Stimulated activated CD8-positive, alpha-beta memory T cell treated with anti-CD3 and anti-CD28 coated beads, Interleukin-12 subunit alpha, Interleukin-12 subunit beta, amount 100 ng/mL, for 1 hour (primary cell): ENCODE data around the gene ALDH3B1.

Source experiments
- DNase-seq: peaks from one replicate; pipeline ENCODE4 v3.0.0-alpha.2; 2020; ENCODE audit warnings: low read depth

The ALDH3B1 gene

DNA sequence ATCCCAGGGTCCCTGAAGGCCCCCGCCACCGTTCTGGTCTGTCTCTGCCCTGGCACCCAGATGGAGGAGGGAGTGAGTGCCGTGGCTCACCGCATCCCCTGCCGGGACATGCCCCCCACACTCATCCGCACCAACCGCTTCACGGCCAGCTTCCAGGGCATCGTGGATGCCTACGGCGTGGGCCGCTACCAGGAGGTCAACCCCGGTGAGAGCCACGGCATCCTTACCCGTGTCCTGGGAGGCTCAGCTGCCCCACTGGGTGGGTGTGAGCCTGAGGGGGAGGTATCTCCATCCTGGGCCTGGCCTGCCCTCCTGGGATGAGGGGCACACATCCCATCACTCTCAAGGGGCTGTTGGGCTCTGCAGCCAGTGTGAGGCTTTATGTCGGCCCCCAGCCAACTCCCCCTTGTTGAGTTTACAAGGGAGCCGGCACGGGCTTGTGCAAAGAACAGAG lies 34.8 kb downstream of the ALDH3B1 start:
- DNase-seq = no peak

DNA sequence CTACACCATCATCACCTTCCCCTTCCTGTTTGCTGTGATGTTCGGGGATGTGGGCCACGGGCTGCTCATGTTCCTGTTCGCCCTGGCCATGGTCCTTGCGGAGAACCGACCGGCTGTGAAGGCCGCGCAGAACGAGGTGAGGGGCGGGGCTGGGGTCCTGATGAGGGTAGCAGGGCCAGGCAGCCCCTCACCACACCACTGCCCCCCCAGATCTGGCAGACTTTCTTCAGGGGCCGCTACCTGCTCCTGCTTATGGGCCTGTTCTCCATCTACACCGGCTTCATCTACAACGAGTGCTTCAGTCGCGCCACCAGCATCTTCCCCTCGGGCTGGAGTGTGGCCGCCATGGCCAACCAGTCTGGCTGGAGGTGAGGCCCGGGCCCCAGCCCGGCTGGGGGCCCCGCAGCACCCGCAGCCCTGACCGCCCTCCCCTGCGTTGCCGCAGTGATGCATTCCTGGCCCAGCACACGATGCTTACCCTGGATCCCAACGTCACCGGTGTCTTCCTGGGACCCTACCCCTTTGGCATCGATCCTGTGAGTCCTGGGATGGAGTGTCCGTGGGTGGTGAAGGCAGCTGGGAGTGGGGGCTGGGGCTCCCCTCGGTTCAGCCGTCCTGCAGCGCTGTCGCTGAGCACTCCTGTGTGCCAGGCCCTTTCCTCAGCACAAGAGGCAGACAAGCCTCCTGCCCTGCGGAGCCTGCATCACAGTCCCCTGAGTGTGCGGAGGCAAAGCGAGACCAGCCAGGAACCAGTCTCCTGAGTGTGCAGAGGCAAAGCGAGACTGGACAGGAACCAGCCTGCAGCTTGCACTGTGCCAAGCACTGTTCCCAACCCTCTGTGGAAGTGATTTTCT lies 37.5 kb downstream of the ALDH3B1 start:
- DNase-seq = no peak

DNA sequence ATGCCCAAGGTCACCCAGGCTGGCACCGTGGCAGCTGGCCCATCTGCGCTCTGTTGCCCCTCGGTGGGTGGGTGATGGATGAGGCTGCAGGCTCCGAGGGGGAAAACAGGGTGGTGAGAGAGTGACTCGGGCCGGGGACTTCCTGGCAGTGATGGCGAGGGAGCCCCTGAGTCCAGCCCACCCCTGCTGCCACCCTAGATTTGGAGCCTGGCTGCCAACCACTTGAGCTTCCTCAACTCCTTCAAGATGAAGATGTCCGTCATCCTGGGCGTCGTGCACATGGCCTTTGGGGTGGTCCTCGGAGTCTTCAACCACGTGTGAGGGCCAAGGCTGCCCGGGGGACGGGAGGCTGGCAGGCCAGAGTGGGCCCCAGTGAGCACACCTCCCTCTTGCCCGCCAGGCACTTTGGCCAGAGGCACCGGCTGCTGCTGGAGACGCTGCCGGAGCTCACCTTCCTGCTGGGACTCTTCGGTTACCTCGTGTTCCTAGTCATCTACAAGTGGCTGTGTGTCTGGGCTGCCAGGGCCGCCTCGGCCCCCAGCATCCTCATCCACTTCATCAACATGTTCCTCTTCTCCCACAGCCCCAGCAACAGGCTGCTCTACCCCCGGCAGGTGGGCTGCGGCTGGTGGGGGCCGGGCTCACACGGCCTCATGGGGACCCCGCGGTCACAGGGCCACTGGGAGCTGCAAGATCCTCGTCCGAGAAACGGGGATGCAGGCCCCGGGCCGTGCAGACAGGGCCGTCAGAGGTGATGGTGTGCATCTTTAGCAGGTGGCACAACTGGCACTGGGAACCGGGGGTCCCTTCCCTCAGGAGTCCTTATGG lies 38.8 kb downstream of the ALDH3B1 start:
- no peak for DNase-seq

DNA sequence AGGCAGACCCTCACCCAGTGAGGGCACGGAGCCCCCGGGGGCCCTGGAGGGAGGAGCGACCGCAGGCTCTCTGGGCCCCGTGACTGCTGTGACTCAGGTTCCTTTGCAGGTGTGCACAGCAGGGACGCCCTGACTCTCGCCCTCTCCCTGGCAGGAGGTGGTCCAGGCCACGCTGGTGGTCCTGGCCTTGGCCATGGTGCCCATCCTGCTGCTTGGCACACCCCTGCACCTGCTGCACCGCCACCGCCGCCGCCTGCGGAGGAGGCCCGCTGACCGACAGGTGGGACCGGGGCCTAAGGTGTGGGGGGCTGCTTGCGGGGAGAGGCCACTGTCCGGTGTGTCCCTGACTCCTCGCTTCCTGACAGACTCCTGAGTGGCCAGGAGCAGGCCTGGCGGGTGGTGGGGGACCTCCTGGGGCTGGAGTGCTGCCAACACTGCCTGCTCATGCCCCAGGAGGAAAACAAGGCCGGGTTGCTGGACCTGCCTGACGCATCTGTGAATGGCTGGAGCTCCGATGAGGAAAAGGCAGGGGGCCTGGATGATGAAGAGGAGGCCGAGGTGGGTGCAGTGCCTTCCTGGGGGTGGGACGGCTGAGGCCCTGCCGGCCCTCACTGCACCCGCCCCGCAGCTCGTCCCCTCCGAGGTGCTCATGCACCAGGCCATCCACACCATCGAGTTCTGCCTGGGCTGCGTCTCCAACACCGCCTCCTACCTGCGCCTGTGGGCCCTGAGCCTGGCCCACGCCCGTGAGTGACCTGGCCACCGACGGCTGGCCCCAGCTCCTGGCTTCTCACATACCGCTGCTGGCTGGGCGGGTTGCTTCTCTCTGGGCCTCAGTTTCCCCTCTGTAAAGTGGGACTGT lies 39.6 kb downstream of the ALDH3B1 start:
- no peak for DNase-seq

DNA sequence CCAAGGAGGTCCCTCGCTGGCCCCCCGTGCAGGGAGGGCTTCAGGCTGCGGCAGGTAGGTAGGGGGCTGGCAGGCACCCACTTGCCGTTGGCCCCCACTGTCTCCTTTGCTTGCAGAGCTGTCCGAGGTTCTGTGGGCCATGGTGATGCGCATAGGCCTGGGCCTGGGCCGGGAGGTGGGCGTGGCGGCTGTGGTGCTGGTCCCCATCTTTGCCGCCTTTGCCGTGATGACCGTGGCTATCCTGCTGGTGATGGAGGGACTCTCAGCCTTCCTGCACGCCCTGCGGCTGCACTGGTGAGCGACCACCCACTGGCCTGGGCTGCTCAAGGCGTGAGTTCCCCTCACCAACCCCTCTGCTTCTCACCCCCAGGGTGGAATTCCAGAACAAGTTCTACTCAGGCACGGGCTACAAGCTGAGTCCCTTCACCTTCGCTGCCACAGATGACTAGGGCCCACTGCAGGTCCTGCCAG lies 40.3 kb downstream of the ALDH3B1 start:
- DNase-seq = no peak

DNA sequence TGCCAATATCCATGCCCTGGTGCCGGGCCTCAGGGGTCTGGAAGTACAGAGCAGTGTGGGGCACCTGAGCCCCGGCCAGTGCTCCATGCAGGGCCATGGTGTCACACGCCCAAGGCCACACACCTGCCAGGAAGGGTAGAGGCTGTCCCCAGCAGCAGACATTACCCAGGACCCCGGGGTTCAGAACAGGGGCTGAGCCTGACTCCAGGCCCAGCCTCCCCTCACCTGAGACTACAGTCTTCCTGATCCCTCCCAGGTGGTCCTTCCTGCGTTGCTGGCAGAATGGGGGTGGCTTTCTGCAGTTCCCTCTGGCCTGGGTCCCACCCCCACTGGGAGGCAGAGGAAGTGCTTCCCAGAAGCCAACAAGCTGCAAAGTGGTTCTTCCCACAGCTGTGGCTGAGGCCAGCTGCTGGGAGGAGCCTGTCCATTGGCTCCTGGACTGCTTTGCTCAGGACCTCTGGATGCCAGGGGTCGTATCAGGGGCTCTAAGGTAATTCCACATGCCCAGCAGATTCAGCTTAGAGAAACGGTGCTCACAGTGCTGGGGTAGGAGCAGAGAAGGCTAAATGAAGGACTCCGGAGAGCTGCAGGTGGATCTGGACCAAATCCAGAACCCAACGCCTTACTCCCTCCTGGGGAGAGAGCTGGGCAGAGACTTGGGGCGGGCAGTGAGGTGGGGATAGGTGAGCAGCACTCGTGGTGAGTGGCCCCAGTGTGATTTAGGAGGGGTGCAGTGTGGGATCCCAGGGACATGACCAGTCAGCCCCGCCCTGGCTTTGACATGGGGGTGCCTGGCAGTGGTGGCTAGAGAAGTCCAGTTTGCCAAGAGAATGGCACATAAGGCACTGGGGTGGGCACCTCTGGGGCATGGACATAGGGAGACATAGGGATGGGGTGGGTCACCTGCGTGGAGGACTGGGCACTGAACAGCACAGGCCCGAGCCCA lies 41.3 kb downstream of the ALDH3B1 start:
- no peak for DNase-seq

DNA sequence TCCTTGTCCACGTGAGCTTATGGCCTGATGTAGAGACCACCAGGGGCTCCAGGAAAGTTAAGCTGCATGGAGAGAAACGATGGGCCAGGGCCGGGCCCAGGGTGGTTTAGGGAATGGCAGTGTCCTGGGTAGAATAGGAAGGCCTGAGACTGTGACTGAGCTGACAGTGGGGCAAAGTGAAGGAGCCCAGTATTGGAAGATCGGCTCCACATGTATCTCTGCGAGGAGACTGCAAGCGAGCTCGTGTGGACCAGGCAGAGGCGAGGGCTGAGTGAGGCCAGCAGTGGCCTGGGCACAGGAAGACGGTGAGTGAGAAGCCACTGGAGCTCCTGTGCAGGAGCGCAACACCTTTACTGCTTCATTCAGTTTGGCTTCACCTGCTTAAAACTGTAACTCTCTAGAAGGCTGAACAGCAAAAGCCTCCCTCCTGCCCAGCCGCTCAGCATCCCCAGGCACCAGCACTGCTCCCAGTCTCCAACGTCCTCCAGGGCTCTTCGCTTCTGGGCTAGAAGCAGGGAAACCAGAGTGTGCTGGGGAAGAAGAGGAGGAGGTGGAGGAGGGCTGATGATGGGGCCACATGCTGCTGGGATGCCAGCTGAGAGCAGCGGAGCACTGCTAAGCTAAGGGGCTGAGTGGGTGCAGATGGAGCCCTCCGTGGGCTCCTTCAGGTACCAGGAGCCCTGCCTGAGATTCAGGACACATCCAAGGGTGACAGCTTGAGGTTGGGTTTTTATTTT lies 42.2 kb downstream of the ALDH3B1 start:
- DNase-seq = no peak

DNA sequence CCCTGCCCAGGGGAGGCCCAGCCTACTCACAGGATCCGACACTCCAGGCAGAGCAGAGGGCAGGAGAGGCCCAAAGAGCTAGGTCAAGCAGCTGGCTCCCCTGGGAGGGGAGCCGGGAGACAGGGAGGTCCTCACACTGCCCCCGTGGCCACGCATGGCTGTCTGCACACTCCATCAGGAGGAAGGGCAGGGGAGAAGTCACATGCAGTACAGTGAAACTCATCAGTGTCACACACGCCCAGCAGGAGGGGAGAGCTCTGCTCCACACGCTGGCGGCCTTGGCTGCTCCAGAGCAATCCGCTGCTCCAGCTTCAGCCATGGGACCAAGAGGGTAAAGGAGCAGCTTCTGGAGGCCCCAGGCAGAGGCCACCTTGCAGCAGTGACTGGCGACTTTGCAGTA lies 43.0 kb downstream of the ALDH3B1 start:
- no peak for DNase-seq

DNA sequence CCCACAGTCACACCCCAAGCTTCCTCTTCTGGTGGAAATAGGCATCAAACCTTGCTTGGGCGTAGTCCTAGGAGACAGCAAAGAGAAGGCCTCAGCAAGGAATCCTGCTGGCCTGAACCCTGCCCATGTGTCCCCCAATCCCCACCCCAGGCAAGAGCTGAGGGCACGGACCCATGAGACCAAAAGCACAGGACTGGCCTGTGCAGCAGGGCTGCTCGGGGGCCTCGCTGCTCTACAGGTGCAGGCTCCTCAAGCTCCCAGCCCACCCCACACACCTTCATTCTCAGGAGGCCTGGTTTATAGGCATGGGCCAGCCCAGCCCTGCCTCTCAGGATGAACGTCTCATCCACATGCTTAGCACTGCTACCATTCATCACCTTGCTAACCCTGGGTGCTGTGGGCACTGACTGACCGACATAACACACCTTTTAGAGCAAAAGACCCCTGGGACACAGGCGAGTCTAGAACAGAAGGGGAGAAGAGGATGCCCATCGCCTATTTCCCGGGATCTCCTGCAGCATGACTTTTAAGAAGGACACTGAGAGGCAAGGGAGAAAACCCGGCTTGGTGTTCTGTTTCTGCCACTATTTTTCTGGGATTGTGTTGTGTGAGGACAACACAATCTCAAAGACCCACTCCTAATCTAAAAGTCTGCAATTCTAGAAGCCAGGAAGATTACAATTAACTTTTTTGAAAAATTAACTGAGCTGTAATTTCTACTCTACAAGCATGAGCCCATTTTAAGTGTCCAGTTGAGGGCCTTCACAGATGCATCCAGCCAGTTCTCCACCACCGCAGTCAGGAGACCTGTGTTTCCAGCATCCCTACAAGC lies 44.1 kb downstream of the ALDH3B1 start:
- no peak for DNase-seq

DNA sequence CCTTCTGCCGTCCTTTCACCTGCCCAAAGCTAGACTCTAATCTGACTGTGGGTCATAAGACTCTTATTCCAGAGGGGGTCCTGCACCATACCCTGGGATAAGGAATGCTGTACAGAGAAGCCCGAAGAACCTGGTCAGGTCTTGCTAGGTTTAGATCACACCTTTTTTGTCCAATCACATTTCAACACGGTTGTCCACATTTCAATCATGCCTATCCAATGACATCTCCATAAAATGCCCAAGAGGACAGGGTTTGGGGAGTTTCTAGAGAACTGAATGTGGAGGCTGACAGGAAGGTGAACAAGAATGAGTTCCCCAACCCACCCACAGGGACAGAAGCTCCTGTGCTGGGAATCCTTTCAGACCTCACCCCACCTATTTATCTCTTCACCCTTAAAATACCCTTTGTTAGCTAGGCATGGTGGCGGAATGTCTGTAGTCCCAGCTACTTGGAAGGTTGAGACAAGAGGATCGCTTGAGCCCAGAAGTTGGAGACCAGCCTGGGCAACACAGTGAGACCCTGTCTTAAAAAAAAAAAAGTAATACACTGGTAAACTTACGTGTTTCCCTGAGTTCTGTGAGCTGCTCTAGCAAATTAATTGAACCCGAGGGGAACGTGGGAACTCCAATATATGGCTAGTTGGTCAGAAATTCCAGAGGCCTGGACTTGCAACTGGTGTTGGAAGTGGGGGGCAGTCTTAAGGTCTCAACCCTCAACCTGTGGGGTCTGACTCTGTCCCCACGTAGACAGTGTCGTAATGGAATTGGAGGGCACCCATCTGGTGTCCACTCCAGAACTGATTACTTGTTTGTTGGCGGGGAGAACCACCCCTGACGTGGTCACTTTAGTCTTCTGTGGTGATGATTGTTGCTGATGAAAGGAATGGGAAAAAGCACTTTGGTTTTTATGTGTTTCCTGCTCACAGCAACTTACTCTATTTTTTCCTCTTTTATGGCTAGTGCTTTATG lies 46.5 kb downstream of the ALDH3B1 start:
- DNase-seq = no peak

DNA sequence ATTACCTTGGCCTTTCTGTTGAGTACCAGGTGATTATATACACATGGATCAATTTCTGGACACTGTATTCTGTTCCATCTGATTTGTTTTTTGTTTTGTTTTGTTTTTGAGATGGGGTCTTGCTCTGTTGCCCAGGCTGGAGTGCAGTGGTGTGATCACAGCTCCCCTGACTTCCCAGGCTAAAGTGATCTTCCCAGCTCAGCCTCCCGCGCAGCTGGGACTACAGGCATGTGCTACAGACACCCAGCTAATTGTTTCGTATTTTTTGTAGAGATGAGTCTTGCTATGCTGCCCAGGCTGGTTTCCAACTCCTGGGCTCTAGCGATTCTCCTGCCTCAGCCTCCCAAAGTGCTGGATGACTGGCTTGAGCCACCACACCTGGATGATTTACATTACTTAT lies 47.7 kb downstream of the ALDH3B1 start:
- DNase-seq = no peak

DNA sequence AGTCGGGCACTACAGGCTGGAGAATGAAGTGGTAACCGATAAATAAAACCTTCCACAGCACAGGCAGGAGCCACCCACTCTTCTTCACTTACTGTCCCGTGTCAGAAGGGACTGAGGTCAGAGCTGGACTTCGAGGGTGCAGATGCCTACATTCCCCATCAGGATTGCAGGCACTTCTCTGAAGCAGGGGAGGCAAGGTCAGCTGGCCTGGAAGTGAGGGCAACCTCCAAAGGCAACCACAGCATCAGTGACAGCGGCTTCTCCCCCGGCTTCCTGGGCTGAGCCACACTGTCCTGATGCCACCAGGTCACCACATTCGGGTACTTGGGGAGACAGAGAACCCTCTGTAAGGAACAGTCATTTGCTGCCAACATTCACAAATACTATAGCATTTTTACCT lies 51.4 kb downstream of the ALDH3B1 start:
- no peak for DNase-seq

DNA sequence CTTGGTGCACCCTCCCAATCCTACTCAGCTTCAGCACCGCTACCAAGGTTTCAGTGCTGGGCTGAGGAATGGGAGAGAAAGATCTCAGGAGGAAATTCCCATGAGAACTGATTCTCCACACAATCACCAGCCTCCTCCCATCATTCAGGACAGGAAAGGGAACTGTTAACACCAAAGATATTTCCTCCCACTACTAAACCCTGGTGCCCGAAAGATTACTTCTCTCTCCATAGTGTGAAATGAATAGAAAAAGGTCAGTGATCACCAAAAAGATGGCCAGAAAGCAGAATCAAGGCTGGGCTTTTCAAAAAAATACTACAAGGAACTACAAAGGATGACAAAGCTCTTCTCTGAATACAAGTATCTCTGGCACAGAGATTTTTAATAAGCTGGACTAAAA lies 54.8 kb downstream of the ALDH3B1 start:
- DNase-seq = no peak

DNA sequence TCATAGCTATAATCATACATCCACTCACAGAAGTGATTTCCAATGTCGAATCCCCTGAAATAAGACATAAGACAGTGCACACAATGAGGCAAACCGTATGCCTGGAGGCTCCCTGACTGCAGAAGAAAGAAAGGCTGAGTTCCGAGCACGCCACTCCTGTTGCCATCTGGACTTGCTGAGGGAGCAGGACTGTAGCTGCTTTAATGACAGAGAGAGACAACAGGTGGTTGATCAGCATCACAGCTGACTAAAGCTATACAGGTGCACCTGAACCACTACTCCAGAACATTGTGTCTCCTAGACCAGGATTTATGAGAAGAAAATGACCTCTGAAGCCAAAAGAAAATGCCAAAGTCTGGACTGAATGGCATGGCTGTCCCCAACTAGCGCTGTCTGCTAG lies 55.7 kb downstream of the ALDH3B1 start:
- DNase-seq = no peak

DNA sequence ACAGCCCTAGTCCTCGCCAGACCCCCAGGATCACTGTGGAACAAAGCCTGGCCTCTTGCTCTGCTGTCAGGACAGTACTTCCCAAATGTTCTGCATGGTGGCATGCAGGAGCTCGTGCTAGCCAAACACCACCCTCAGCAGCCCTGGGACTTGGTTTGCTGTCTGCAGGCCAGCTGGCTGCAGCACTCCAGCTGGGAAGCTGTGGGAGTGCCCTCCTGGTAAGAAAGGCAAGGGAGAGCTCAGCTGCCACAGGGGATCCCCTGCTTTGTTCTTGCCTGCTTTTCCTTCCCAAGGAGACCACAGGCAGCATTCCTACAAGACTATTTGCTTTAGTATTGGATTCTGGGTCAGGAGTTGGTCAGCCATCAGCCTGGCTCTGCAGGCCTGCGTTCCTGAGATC lies 56.6 kb downstream of the ALDH3B1 start:
- DNase-seq = no peak

DNA sequence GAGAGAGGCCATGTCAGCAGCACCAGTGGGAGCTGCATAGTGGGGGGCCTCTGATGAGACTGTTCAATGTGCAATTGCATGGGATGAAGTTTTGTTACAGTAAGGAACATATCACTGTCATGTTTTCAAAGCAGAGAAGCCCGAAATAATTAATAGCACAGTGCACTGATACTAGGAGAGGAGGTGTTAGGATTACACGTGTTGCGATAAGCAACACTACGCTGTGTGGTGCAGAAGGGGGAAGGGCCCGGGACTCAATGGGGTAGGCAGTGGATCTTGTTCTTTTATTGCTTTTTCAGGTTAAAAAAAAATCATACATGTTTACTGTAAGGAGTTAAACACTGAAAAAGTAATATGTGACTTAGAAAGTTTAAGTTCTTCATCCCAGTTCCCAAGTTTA lies 57.9 kb downstream of the ALDH3B1 start:
- no peak for DNase-seq

DNA sequence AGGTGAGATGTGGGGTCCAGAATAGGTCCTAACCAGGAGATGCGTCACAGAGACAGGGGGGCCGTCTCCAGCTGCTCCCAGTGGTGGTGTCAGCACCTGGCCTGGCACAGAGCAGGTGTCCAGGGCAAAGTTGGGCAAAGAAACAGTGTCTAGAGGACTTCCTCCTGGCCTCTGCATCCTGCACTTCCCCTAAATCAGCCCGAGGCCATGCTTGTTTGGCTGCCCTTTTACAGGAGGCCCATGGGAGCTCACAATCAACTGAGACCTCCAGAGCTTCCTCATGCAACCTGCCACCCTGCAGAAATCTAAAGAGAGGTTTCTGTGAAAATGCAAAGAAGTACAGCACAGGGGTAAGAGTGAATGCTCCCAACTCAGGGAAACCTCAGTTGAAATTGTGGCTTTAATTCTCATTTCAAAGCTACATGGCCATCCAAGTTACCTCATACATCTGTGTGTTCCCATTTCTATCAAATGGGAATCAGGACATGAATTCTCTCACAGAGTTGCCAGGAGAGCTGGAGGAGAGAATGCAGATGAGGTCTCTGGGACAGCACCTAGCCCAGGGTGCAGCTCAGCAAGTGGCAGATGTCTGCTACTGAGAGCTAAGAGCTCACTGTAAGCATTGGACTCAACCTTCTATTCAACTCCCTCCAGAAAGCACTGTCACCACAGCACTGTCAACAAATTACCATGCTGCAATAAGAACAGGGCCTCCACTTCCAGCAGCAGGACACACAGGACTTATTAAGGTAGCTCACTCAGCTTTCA lies 61.3 kb downstream of the ALDH3B1 start:
- no peak for DNase-seq
